WTC11 (cell line): ENCODE results near the gene ASCL3. TPM values are rescaled to one million over a fixed set of nuclear protein-coding genes. Genes with fewer than 3 reads are reported as not detected.
"Not testable (repeated sequence)": the region's sequence is repeated elsewhere in the genome, so short reads cannot be mapped to it uniquely, and the experiment has no call there.

Experiments used
- ATAC-seq: fragments of 200-7000 bp; cut with Tn5 transposase; 2 replicates; pipeline ENCODE4 v1.10.0; 2021; ENCODE audit warnings: mild to moderate bottlenecking, moderate library complexity
- CTCF ChIA-PET: fragments of 300-600 bp; sonication (Branson Sonifier 250); formaldehyde crosslinking; loops from one replicate; lab custom pipeline; 2021; ENCODE audit warnings: antibody characterized with exemption; lab: Charles Lee
- POLR2A ChIA-PET: fragments of 350-600 bp; sonication (Branson Sonifier 250); formaldehyde crosslinking; loops from one replicate; lab custom pipeline; 2021; ENCODE audit warnings: antibody characterized with exemption; lab: Charles Lee
- DNase-seq: peaks from one replicate; pipeline ENCODE4 v3.0.0; 2021; ENCODE audit warnings: low spot score
- H3K27ac Mint-ChIP-seq: 2 replicates; pipeline ENCODE4 v1.8.0; 2021; ENCODE audit warnings: mixed read lengths
- H3K27me3 Mint-ChIP-seq: 2 replicates; pipeline ENCODE4 v1.8.0; 2021; ENCODE audit warnings: low read depth, mild to moderate bottlenecking, moderate library complexity, mixed read lengths
- H3K36me3 Mint-ChIP-seq: 2 replicates; pipeline ENCODE4 v1.8.0; 2021; ENCODE audit warnings: mixed read lengths
- H3K4me1 Mint-ChIP-seq: 2 replicates; pipeline ENCODE4 v1.8.0; 2022; ENCODE audit warnings: mixed read lengths
- H3K4me3 Mint-ChIP-seq: 2 replicates; pipeline ENCODE4 v1.8.0; 2021; ENCODE audit warnings: mild to moderate bottlenecking, moderate library complexity, mixed read lengths
- H3K9me3 Mint-ChIP-seq: 2 replicates; pipeline ENCODE4 v1.8.0; 2021; ENCODE audit warnings: mixed read lengths
- ARID4B ChIP-seq: sonication (generic); formaldehyde crosslinking; IDR thresholded peaks from 2 replicates; pipeline ENCODE4 v1.8.0; 2023; ENCODE audit warnings: missing genetic modification reagents, mild to moderate bottlenecking, borderline replicate concordance
- ATF6 ChIP-seq: sonication (generic); formaldehyde crosslinking; IDR thresholded peaks from 2 replicates; pipeline ENCODE4 v1.8.1; 2023; ENCODE audit warnings: mild to moderate bottlenecking, missing genetic modification reagents
- ELF4 ChIP-seq: sonication (generic); formaldehyde crosslinking; IDR thresholded peaks from 2 replicates; pipeline ENCODE4 v1.8.1; 2022; ENCODE audit warnings: low read depth, mild to moderate bottlenecking, moderate library complexity, missing genetic modification reagents
- FOXJ3 ChIP-seq: sonication (generic); formaldehyde crosslinking; IDR thresholded peaks from 2 replicates; pipeline ENCODE4 v1.9.0; 2021; ENCODE audit warnings: missing genetic modification reagents, mild to moderate bottlenecking, borderline replicate concordance
- FOXP1 ChIP-seq: sonication (generic); formaldehyde crosslinking; IDR thresholded peaks from 2 replicates; pipeline ENCODE4 v1.8.0; 2022; ENCODE audit warnings: missing genetic modification reagents, mild to moderate bottlenecking, moderate library complexity, borderline replicate concordance
- MXD4 ChIP-seq: fragments of 250-450 bp; sonication (Bioruptor Pico); IDR thresholded peaks from 2 replicates; pipeline ENCODE4 v1.8.0; 2021; ENCODE audit warnings: mild to moderate bottlenecking, moderate library complexity, borderline replicate concordance
- MYBL2 ChIP-seq: sonication (generic); formaldehyde crosslinking; IDR thresholded peaks from 2 replicates; pipeline ENCODE4 v1.8.1; 2023; ENCODE audit warnings: mild to moderate bottlenecking, moderate library complexity, missing genetic modification reagents
- NFE2L1 ChIP-seq: sonication (generic); formaldehyde crosslinking; IDR thresholded peaks from 2 replicates; pipeline ENCODE4 v1.8.1; 2023; ENCODE audit warnings: missing genetic modification reagents
- NR1H2 ChIP-seq: sonication (generic); formaldehyde crosslinking; IDR thresholded peaks from 2 replicates; pipeline ENCODE4 v1.9.0; 2021; ENCODE audit warnings: mild to moderate bottlenecking, moderate library complexity, missing genetic modification reagents
- PRDM15 ChIP-seq: sonication (generic); formaldehyde crosslinking; IDR thresholded peaks from 2 replicates; pipeline ENCODE4 v1.8.0; 2022; ENCODE audit warnings: missing genetic modification reagents
- SMAD3 ChIP-seq: sonication (generic); formaldehyde crosslinking; IDR thresholded peaks from 2 replicates; pipeline ENCODE4 v1.8.0; 2022; ENCODE audit warnings: missing genetic modification reagents, mild to moderate bottlenecking, borderline replicate concordance
- SOX15 ChIP-seq: fragments of 250-450 bp; sonication (Bioruptor Pico); IDR thresholded peaks from 2 replicates; pipeline ENCODE4 v1.9.0; 2021; ENCODE audit warnings: mild to moderate bottlenecking
- TEAD4 ChIP-seq: sonication (generic); formaldehyde crosslinking; IDR thresholded peaks from 2 replicates; pipeline ENCODE4 v1.8.0; 2022; ENCODE audit warnings: mild to moderate bottlenecking, missing genetic modification reagents
- TP53 ChIP-seq: sonication (generic); formaldehyde crosslinking; IDR thresholded peaks from 2 replicates; pipeline ENCODE4 v1.8.1; 2023; ENCODE audit warnings: mild to moderate bottlenecking, missing genetic modification reagents
- ZNF281 ChIP-seq: sonication (generic); formaldehyde crosslinking; IDR thresholded peaks from 2 replicates; pipeline ENCODE4 v1.8.0; 2023; ENCODE audit warnings: mild to moderate bottlenecking, missing genetic modification reagents
- ZNF423 ChIP-seq: fragments of 250-450 bp; sonication (Bioruptor Pico); IDR thresholded peaks from 2 replicates; pipeline ENCODE4 v2.1.2; 2022; ENCODE audit warnings: mild to moderate bottlenecking, moderate library complexity
- ZNF512 ChIP-seq: sonication (generic); formaldehyde crosslinking; IDR thresholded peaks from 2 replicates; pipeline ENCODE4 v1.8.1; 2022; ENCODE audit warnings: missing genetic modification reagents, borderline replicate concordance
- ZNF671 ChIP-seq: fragments of 250-450 bp; sonication (Bioruptor Pico); IDR thresholded peaks from 2 replicates; pipeline ENCODE4 v1.8.0; 2021; ENCODE audit warnings: mild to moderate bottlenecking
- total RNA-seq: library from RNA; stranded (reverse); gene quantifications from 3 replicates; pipeline ENCODE4 v1.2.3, GENCODE V29; 2021

The ASCL3 gene
- total RNA-seq, 1 experiment from 2014 or later: not detected

GRCh38 chr11:8987446-8987845, 44.6 kb upstream of the ASCL3 start:
- DNase-seq: no peak
- Mint-ChIP-seq H3K27me3 (peaks cover 2% of the 10 kb centered on the region; the same call in 1 of the 2 replicates), H3K27ac (no peak overlapping the region), H3K4me3 (no peak overlapping the region), H3K4me1 (peaks cover 5% of the 10 kb centered on the region), H3K9me3 (peaks cover 4% of the 10 kb centered on the region), H3K36me3 (no peaks in the 10 kb centered on the region)
- ChIA-PET CTCF (interaction anchor here (1.3 to 1.5 kb wide), 2 partner anchors 16 to 28 kb away, joined by 3 to 4 read pairs; partner anchors contain the start of gene NRIP3), POLR2A (no interaction called here)
- TF ChIP-seq MXD4 (no peak), NR1H2 (CRISPR knock-in tag) (no peak), TP53 (CRISPR knock-in tag) (no peak), NFE2L1 (CRISPR knock-in tag) (no peak), ZNF512 (CRISPR knock-in tag) (no peak), PRDM15 (no peak), MYBL2 (CRISPR knock-in tag) (no peak), ARID4B (CRISPR knock-in tag) (no peak), TEAD4 (no peak)
- no peak for ATAC-seq

GRCh38 chr11:8986772-8987171, 44.0 kb upstream of the ASCL3 start:
- not testable (repeated sequence) for H3K4me3 Mint-ChIP-seq

GRCh38 chr11:8985462-8985861, 42.6 kb upstream of the ASCL3 start:
- Mint-ChIP-seq H3K4me3 (no peak overlapping the region), H3K27ac (no peak overlapping the region), H3K36me3 (no peaks in the 10 kb centered on the region), H3K9me3 (peaks cover 4% of the 10 kb centered on the region), H3K4me1 (peaks cover 5% of the 10 kb centered on the region), H3K27me3 (peaks cover 2% of the 10 kb centered on the region; the same call in 1 of the 2 replicates)
- ATAC-seq (no peak), DNase-seq (no peak)
- POLR2A ChIA-PET: no interaction called here
- CTCF ChIA-PET: interaction anchor here (1.0 kb wide), 1 partner anchor 108 kb away, joined by 3 read pairs; no protein-coding TSS in a partner anchor
- TF ChIP-seq SMAD3 (CRISPR knock-in tag): no peak
- no peak for TF ChIP-seq ATF6
- TF ChIP-seq ZNF281 (CRISPR knock-in tag): no peak
- TF ChIP-seq ZNF671 (CRISPR knock-in tag): no peak
- TF ChIP-seq FOXJ3 (CRISPR knock-in tag): no peak
- TF ChIP-seq ELF4 (CRISPR knock-in tag): no peak
- TF ChIP-seq FOXP1 (CRISPR knock-in tag): no peak
- no peak for TF ChIP-seq ZNF423 (CRISPR knock-in tag)
- no peak for TF ChIP-seq SOX15 (CRISPR knock-in tag)

More at GRCh38 chr11:8986772-8987171, 44.0 kb upstream of the ASCL3 start:
- H3K36me3 Mint-ChIP-seq, POLR2A ChIA-PET, H3K9me3 Mint-ChIP-seq, H3K27me3 Mint-ChIP-seq, ATAC-seq, H3K27ac Mint-ChIP-seq, DNase-seq, H3K4me1 Mint-ChIP-seq: not testable (repeated sequence)
- CTCF ChIA-PET: interaction anchor here (1.3 kb wide), 1 partner anchor 17 kb away, joined by 3 read pairs; the partner anchor contains the start of gene NRIP3
